VCaP (cell line): ENCODE results near the gene PNPLA4.

ENCODE experiments used
- H3K27ac ChIP-seq: fragments of 450-650 bp; 2 replicates; pipeline ENCODE4 v1.5.1; 2017
- TF ChIP-seq, protein P1 (sequence below): fragments of 450-650 bp; conservative IDR thresholded peaks from 2 replicates; pipeline ENCODE4 v1.5.1; 2017; ENCODE audit warnings: mild to moderate bottlenecking, moderate library complexity

The PNPLA4 gene

DNA sequence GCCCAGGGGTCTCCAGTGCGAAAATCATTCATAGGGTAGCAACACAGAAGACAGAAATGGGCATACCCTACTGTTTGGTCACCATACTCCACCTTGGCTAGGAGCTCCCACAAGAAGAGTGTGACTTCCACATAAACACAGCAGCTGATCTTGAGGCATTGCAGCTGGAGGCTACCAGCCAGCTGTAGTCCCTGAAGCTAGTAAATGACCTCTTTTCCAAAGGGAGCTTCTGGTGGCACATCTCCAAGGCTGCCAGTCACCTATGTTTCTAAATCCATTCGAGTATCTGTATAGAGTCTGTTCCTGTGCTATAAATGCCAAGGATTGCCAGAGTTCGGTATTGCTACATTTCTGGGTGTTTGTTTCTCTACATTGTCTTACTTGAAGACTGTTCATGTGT lies 21.3 kb upstream of the PNPLA4 start:
- TF ChIP-seq, protein P1, sequence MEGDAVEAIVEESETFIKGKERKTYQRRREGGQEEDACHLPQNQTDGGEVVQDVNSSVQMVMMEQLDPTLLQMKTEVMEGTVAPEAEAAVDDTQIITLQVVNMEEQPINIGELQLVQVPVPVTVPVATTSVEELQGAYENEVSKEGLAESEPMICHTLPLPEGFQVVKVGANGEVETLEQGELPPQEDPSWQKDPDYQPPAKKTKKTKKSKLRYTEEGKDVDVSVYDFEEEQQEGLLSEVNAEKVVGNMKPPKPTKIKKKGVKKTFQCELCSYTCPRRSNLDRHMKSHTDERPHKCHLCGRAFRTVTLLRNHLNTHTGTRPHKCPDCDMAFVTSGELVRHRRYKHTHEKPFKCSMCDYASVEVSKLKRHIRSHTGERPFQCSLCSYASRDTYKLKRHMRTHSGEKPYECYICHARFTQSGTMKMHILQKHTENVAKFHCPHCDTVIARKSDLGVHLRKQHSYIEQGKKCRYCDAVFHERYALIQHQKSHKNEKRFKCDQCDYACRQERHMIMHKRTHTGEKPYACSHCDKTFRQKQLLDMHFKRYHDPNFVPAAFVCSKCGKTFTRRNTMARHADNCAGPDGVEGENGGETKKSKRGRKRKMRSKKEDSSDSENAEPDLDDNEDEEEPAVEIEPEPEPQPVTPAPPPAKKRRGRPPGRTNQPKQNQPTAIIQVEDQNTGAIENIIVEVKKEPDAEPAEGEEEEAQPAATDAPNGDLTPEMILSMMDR: no peak
- no peak overlapping the region for H3K27ac ChIP-seq

- H3K27ac ChIP-seq: no peak overlapping the region
- TF ChIP-seq, protein P1: no peak
These were observed 19.7 kb upstream of the PNPLA4 start for GRCh38 chrX:7946960-7947359.

GRCh38 chrX:7943600-7944245 lies 16.5 kb upstream of the PNPLA4 start:
- no peak overlapping the region for H3K27ac ChIP-seq
- TF ChIP-seq, protein P1: no peak

- TF ChIP-seq, protein P1: peak; percentile 69
- peak overlapping the region; percentile 64 for H3K27ac ChIP-seq
These were observed 14.3 kb upstream of the PNPLA4 start for GRCh38 chrX:7941390-7942042.

GRCh38 chrX:7934026-7934425 lies 6.8 kb upstream of the PNPLA4 start:
- TF ChIP-seq, protein P1: no peak

DNA sequence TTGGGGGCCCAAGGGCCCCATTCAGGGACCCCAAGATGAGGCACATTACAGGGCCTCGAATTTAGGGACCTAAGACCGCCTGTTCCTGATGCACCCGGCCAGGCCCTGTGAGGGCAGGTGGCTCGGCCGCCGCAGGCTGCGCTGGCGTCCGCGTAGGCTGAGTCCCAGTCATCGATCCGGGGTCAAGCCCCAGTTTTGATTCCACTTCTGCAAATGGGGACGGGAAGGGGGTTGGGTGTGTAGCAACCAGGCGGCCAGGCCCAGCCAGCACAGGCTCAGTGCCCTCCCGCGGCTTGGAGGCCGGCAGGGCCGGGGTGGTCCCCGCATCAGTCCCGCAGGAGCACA lies 327 bp downstream of the PNPLA4 start:
- TF ChIP-seq, protein P1: no peak
- peak overlapping the region; percentile 75 for H3K27ac ChIP-seq

More at GRCh38 chrX:7934026-7934425, 6.8 kb upstream of the PNPLA4 start:
- no peak overlapping the region for H3K27ac ChIP-seq

GRCh38 chrX:7926501-7926900 lies 712 bp downstream of the PNPLA4 start:
- peak overlapping the region; percentile 75 for H3K27ac ChIP-seq
- TF ChIP-seq, protein P1: no peak
